H9 (cell line): ENCODE data around the gene UCMA. TPM values are rescaled to one million over a fixed set of nuclear protein-coding genes. Genes with fewer than 3 reads are reported as not detected.

Experiments
- DNase-seq: peaks from one replicate; pipeline ENCODE4 v3.0.0-alpha.2; 2017
- H2AFZ ChIP-seq: one replicate; pipeline ENCODE4 v1.6.1; 2013; ENCODE audit warnings: mild to moderate bottlenecking, low read length, control low read depth, moderate library complexity
- H2AK5ac ChIP-seq: 2 replicates; pipeline ENCODE4 v1.6.1; 2013; ENCODE audit warnings: low read length, control low read depth, mixed read lengths; ENCODE audit not compliant: insufficient read length
- H2BK120ac ChIP-seq: one replicate; pipeline ENCODE4 v1.6.1; 2013; ENCODE audit warnings: low read depth, mild to moderate bottlenecking, low read length, control low read depth, inconsistent platforms; ENCODE audit not compliant: poor library complexity, severe bottlenecking
- H2BK12ac ChIP-seq: 2 replicates; pipeline ENCODE4 v1.6.1; 2013; ENCODE audit warnings: low read length, control low read depth, mixed read lengths, low read depth; ENCODE audit not compliant: insufficient read length
- H2BK15ac ChIP-seq: 2 replicates; pipeline ENCODE4 v1.6.1; 2013; ENCODE audit warnings: low read depth, low read length, control low read depth
- H2BK20ac ChIP-seq: one replicate; pipeline ENCODE4 v1.6.1; 2013; ENCODE audit warnings: low read depth, mild to moderate bottlenecking, low read length, control low read depth, inconsistent platforms; ENCODE audit not compliant: poor library complexity, severe bottlenecking
- H2BK5ac ChIP-seq: 2 replicates; pipeline ENCODE4 v1.6.1; 2013; ENCODE audit warnings: low read length, control low read depth, mixed read lengths; ENCODE audit not compliant: insufficient read length
- H3K14ac ChIP-seq: 2 replicates; pipeline ENCODE4 v1.6.1; 2013; ENCODE audit warnings: low read length, control low read depth; ENCODE audit not compliant: insufficient read depth
- H3K18ac ChIP-seq: 2 replicates; pipeline ENCODE4 v1.6.1; 2013; ENCODE audit warnings: low read depth, mild to moderate bottlenecking, mixed read lengths, low read length, control low read depth; ENCODE audit not compliant: insufficient read length
- H3K23ac ChIP-seq: 2 replicates; pipeline ENCODE4 v1.6.1; 2013; ENCODE audit warnings: low read length, control low read depth, mixed read lengths, low read depth; ENCODE audit not compliant: insufficient read length
- H3K23me2 ChIP-seq: 2 replicates; pipeline ENCODE4 v1.6.1; 2013; ENCODE audit warnings: low read depth, mild to moderate bottlenecking, mixed read lengths, low read length, control low read depth; ENCODE audit not compliant: insufficient read length, poor library complexity, severe bottlenecking
- H3K27ac ChIP-seq: 2 replicates; pipeline ENCODE4 v1.5.1; 2013; ENCODE audit warnings: low read length, control low read depth, mixed read lengths, low read depth; ENCODE audit not compliant: insufficient read length
- H3K27me3 ChIP-seq: 2 replicates; pipeline ENCODE4 v1.6.1; 2013; ENCODE audit warnings: low read length, control low read depth, inconsistent platforms; ENCODE audit not compliant: insufficient read depth
- H3K4ac ChIP-seq: 2 replicates; pipeline ENCODE4 v1.6.1; 2013; ENCODE audit warnings: low read depth, mild to moderate bottlenecking, control low read depth, inconsistent platforms, low read length, moderate library complexity
- H3K4me1 ChIP-seq: 2 replicates; pipeline ENCODE4 v1.6.1; 2013; ENCODE audit warnings: low read length, control low read depth, inconsistent platforms; ENCODE audit not compliant: insufficient read depth
- H3K4me2 ChIP-seq: 2 replicates; pipeline ENCODE4 v1.6.1; 2013; ENCODE audit warnings: low read length, control low read depth, mixed read lengths; ENCODE audit not compliant: insufficient read length, insufficient read depth
- H3K56ac ChIP-seq: 2 replicates; pipeline ENCODE4 v1.6.1; 2013; ENCODE audit warnings: low read depth, mild to moderate bottlenecking, mixed read lengths, low read length, control low read depth; ENCODE audit not compliant: insufficient read length
- H3K79me1 ChIP-seq: 2 replicates; pipeline ENCODE4 v1.6.1; 2013; ENCODE audit warnings: low read depth, mild to moderate bottlenecking, moderate library complexity, low read length, control low read depth, inconsistent platforms; ENCODE audit not compliant: insufficient read depth, poor library complexity, severe bottlenecking
- H3K79me2 ChIP-seq: 2 replicates; pipeline ENCODE4 v1.6.1; 2013; ENCODE audit warnings: low read length, control low read depth, inconsistent platforms; ENCODE audit not compliant: insufficient read depth
- H3K9ac ChIP-seq: 2 replicates; pipeline ENCODE4 v1.6.1; 2013; ENCODE audit warnings: low read length, control low read depth, mixed read lengths; ENCODE audit not compliant: insufficient read length; ENCODE audit errors: extremely low read depth
- H3K9me3 ChIP-seq: one replicate; pipeline ENCODE4 v1.6.1; 2013; ENCODE audit warnings: low read depth, low read length, inconsistent platforms; ENCODE audit not compliant: control insufficient read depth
- H3T11ph ChIP-seq: one replicate; pipeline ENCODE4 v1.6.1; 2013; ENCODE audit warnings: mild to moderate bottlenecking, low read length, control low read depth, inconsistent platforms
- H4K20me1 ChIP-seq: one replicate; pipeline ENCODE4 v1.6.1; 2013; ENCODE audit not compliant: control insufficient read depth, insufficient read length, insufficient read depth
- H4K5ac ChIP-seq: 2 replicates; pipeline ENCODE4 v1.6.1; 2013; ENCODE audit warnings: low read depth, mild to moderate bottlenecking, mixed read lengths, low read length, control low read depth; ENCODE audit not compliant: insufficient read length
- H4K8ac ChIP-seq: replicated peaks from 2 replicates; pipeline ENCODE4 v1.6.1; 2013; ENCODE audit warnings: low read length, control low read depth, mixed read lengths, low read depth; ENCODE audit not compliant: insufficient read length
- H4K91ac ChIP-seq: 2 replicates; pipeline ENCODE4 v1.6.1; 2013; ENCODE audit warnings: low read depth, mild to moderate bottlenecking, moderate library complexity, mixed read lengths, low read length, control low read depth; ENCODE audit not compliant: insufficient read length
- H3K27ac Mint-ChIP-seq, 3 experiments: 2 replicates in 2 of 3; 3 replicates in 1 of 3; pipeline ENCODE4 v1.8.0; 2020 to 2021; ENCODE audit warnings: mixed read lengths in 3 of 3, mild to moderate bottlenecking in 1 of 3, moderate library complexity in 1 of 3
- H3K27me3 Mint-ChIP-seq: 2 replicates; pipeline ENCODE4 v1.8.0; 2021; ENCODE audit warnings: low read depth, mild to moderate bottlenecking, moderate library complexity, mixed read lengths
- H3K36me3 Mint-ChIP-seq, 3 experiments: 2 replicates in 2 of 3; 3 replicates in 1 of 3; pipeline ENCODE4 v1.8.0; 2020 to 2021; ENCODE audit warnings: low read depth in 3 of 3, mixed read lengths in 3 of 3; ENCODE audit not compliant: insufficient read depth in 1 of 3
- H3K4me1 Mint-ChIP-seq, 2 experiments: 2 replicates each; pipeline ENCODE4 v1.8.0; 2020; ENCODE audit warnings: mixed read lengths in 2 of 2
- H3K4me3 Mint-ChIP-seq, 2 experiments: 2 replicates in 1 of 2; 3 replicates in 1 of 2; pipeline ENCODE4 v1.8.0; 2020 to 2021; ENCODE audit warnings: mild to moderate bottlenecking in 2 of 2, mixed read lengths in 2 of 2, moderate library complexity in 1 of 2
- H3K9me3 Mint-ChIP-seq, 2 experiments: 2 replicates in 1 of 2; 3 replicates in 1 of 2; pipeline ENCODE4 v1.8.0; 2020; ENCODE audit warnings: mild to moderate bottlenecking in 2 of 2, mixed read lengths in 2 of 2, moderate library complexity in 1 of 2
- WGBS: extraction: QIAGEN DNeasy Blood & Tissue Kit; methylation state at CpG from one replicate; pipeline ENCODE4 v1.1.7; 2013; ENCODE audit warnings: missing lambda C conversion rate, low lambda C conversion rate, mixed read lengths; ENCODE audit not compliant: insufficient read length; ENCODE audit errors: extremely low coverage; 5-methylcytosine and 5-hydroxymethylcytosine counted together
- total RNA-seq: library from RNA; stranded (reverse); gene quantifications from 2 replicates; pipeline ENCODE4 v1.2.1, GENCODE V29; 2021
- TF ChIP-seq, protein P1 (sequence below): fragments of 200-600 bp; sonication (generic); conservative IDR thresholded peaks from 3 replicates; pipeline ENCODE4 v1.8.0; 2021; ENCODE audit warnings: antibody characterized with exemption, mild to moderate bottlenecking

UCMA gene
- total RNA-seq, 1 experiment from 2014 or later: not detected

DNA sequence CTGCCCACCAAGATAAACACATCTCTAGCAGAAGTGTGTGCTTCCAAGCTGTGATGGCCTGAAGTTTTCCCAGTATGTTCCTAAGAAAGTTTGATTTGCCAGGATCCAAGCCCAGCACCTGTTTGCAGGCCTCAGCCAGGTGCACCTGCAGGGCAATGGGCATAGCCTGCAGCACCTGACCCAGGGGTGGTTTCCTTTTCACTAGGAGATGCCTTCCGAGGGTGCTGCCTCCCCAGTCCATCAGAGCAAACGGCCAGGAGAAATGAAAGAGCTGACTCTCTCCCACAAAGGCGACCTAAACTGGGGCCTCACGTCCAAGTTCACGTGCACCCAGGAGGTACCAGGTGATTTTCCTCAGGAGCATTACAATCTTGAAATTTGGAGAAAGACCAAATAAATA lies 7.1 kb downstream of the UCMA start:
- H3K4me1 ChIP-seq: no peaks in the 10 kb centered on the region
- H2BK12ac ChIP-seq: no peak overlapping the region
- no peak overlapping the region for H2AK5ac ChIP-seq
- no CpG with 5 or more reads among the region's 5 CpGs for WGBS
- H3K23ac ChIP-seq: no peak overlapping the region
- H2BK15ac ChIP-seq: no peak overlapping the region
- H4K8ac ChIP-seq: no peak overlapping the region
- no peaks in the 10 kb centered on the region for H4K20me1 ChIP-seq
- no peak overlapping the region for H4K5ac ChIP-seq
- no peaks in the 10 kb centered on the region for H3K9me3 Mint-ChIP-seq
- no peak overlapping the region for H2BK20ac ChIP-seq
- H3K56ac ChIP-seq: no peak overlapping the region
- H3T11ph ChIP-seq: no peak overlapping the region
- TF ChIP-seq, protein P1, sequence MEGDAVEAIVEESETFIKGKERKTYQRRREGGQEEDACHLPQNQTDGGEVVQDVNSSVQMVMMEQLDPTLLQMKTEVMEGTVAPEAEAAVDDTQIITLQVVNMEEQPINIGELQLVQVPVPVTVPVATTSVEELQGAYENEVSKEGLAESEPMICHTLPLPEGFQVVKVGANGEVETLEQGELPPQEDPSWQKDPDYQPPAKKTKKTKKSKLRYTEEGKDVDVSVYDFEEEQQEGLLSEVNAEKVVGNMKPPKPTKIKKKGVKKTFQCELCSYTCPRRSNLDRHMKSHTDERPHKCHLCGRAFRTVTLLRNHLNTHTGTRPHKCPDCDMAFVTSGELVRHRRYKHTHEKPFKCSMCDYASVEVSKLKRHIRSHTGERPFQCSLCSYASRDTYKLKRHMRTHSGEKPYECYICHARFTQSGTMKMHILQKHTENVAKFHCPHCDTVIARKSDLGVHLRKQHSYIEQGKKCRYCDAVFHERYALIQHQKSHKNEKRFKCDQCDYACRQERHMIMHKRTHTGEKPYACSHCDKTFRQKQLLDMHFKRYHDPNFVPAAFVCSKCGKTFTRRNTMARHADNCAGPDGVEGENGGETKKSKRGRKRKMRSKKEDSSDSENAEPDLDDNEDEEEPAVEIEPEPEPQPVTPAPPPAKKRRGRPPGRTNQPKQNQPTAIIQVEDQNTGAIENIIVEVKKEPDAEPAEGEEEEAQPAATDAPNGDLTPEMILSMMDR: no peak
- no peak overlapping the region for H3K27ac ChIP-seq
- no peak overlapping the region for H3K18ac ChIP-seq
- H3K9ac ChIP-seq: no peak overlapping the region
- no peak overlapping the region for H3K14ac ChIP-seq
- H3K79me1 ChIP-seq: no peaks in the 10 kb centered on the region
- no peak overlapping the region for H2AFZ ChIP-seq
- H3K4me1 Mint-ChIP-seq: peaks cover 13 to 20% of the 10 kb centered on the region in 2 experiments
- no peaks in the 10 kb centered on the region for H3K36me3 Mint-ChIP-seq
- no peak overlapping the region for H3K4ac ChIP-seq
- H4K91ac ChIP-seq: no peak overlapping the region
- no peaks in the 10 kb centered on the region for H3K79me2 ChIP-seq
- H3K27ac Mint-ChIP-seq: no peak overlapping the region
- H3K27me3 ChIP-seq: no peaks in the 10 kb centered on the region
- H3K4me3 Mint-ChIP-seq: no peak overlapping the region
- H2BK5ac ChIP-seq: no peak overlapping the region
- DNase-seq: no peak
- H2BK120ac ChIP-seq: no peak overlapping the region
- no peak overlapping the region for H3K4me2 ChIP-seq
- H3K23me2 ChIP-seq: no peaks in the 10 kb centered on the region
- peaks cover 3% of the 10 kb centered on the region; the same call in 1 of the 2 replicates for H3K27me3 Mint-ChIP-seq
- no peaks in the 10 kb centered on the region for H3K9me3 ChIP-seq
